Dedifferentiated amniotic fluid mesenchymal stem cell (primary cell): ENCODE data around the gene TSPEAR.
"Not testable (repeated sequence)": the region's sequence is repeated elsewhere in the genome, so short reads cannot be mapped to it uniquely, and the experiment has no call there.

Experiments
- DNase-seq: peaks from one replicate; pipeline ENCODE4 v3.0.0-alpha.2; 2016; ENCODE audit errors: extremely low spot score

Gene TSPEAR

DNA sequence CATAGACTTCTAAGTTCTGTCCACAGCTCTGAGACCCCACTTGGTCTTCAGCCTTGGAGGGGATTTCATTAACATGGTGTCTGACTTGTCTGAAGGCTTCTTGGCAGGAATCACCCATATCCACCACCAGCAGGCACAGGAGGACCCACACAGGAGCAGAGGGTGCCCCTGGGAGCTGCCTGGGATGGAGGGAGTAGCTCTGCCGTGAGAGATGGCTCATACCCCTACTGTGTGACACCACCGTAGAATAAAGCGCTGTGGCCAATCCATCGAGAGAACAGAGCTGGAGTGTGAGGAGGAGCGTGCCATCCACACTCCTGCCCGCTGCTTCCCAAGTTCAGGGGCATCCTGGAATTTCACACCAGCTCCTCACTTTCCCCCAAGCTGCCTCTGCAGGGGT lies 26.3 kb downstream of the TSPEAR start:
- not testable (repeated sequence) for DNase-seq

DNA sequence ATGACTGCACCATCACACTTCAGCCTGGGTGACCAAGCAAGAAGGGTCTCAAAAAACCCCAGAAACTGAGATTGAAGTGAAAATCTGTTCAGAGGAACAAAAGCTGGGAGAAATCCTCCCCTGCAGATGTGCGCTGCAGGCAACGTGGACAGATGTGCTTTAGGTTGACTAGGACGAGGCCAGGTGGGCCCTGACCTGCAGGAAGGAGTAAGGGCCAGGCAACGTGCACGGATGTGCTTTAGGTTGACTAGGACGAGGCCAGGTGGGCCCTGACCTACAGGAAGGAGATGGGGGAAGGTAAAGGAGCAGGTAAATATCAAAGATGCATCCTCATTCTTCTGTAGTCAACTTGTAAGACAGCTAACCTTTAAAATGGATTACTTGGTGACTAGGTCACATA lies 26.9 kb downstream of the TSPEAR start:
- no peak for DNase-seq

DNA sequence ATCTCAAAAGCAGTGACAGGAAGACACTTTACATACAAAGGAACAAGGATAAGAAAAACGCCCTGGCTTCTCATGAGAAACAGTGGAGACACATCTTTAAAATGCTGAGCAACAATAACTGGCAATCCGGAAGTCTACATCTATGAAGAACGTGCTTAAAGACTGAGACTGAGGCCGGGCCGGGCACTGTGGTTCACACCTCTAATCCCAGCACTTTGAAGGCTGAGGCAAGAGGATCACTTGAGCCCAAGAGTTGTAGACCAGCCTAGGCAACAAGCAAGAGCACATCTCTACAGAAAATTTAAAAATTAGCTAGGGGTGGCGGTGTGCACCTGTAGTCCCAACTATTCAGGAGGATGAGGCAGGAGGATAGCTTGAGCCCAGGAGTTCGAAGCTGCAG lies 27.3 kb downstream of the TSPEAR start:
- no peak for DNase-seq

DNA sequence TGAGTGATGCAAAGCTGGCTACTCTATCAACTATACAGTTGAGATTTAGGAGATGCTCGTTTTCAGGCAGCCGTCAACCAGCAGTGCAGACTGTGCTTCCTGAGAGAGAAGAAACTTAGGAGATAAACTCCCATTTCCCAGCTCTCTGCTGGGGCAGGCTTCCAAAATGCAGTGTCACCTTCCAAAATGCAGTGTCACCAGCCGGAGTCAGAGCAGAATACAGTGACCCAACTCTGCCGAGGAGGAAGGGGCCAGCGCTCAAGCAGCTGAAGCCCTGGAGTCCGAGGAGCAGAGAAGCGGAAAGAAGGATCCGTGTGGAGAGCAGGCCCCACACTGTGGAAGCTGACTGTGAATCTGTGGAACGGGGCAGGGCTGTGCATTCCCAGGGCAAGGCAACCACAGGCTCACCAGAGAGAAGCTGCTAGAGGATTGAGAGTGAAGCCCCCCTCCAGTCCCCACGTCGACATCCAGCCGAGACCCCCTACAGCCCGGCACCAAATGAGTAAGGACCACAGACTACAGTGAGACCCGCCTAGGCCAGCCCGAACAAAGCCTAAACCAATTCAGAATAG lies 28.7 kb downstream of the TSPEAR start:
- DNase-seq = no peak

DNA sequence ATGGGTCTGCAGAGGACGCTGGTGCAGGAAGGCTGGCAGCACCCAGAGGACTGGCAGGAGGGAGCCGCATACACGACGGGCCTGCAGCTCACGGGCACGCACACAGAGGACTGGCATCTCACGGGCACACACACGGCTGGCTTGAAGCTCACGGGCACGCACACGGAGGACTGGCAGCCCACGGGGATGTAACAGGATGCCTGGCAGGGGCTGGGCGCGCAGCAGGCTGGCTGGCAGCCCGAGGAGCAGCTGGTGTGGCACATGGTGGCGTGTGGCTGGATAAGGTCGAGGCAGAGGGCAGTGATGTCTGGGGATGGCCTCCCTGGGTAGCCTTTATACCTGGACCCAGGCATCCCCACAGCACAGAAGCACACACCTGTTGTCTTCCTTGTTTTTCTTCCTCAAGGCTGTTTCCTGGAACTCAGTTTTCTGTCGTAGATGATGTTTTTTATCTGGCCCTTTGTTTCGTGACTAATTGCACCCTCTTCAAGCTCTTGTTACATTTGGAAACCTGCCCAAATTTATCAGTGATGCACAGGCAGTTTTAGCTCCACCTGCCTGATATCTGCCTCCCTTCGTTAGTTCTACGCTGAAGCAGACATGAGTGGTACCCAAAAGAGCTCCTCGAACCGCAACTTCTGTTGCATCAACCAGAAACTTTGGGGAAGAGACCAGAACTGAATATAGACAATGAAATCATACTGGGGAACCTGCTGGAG lies 29.4 kb downstream of the TSPEAR start, which contains the start of gene KRTAP12-1:
Gene KRTAP12-1 (minus strand): TSS at position 303 of the 719 bp plus-strand sequence. CDS start 40 bp downstream, at position 263.
- no peak for DNase-seq

- no peak for DNase-seq
Observed at GRCh38 chr21:44681152-44681551, 30.2 kb downstream of the TSPEAR start.

- DNase-seq = no peak
Observed at GRCh38 chr21:44677881-44678280, 33.5 kb downstream of the TSPEAR start.

GRCh38 chr21:44671911-44672310 lies 39.5 kb downstream of the TSPEAR start:
- no peak for DNase-seq

DNA sequence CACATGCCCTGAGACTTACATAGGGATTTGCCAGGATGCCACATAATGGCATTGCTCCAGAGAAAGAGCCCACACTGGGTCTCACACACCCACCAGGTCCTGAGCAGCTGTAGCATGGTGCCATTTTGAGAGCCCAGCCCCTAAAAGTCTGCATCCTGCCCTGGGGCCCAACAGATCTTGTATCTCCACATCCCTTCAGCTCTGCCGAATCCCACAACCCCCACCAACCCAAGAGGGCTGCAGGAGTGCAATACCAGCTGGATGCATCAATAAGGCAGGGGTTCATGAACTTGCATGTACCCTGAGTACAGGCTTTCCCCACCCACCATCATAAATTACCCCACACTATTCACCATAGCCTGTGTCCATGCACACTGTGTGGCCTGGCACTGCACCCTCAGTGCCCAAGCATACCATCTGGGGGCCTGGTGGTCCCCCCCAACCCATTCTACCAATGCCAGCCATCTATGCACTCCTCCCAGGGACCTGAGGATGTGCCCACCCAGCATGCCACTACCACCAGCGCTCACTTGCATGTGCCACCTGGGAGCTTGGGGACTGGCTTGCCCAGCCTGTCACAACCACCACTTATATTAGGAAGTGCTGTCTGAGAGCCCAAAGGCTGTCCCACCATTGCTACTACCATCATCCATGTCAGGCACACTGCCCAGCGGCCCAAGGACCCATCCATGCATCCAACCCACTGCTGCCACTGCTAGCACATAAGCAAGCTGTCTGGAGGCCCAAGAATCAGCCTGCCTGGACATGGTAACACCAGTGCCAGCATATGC lies 40.5 kb downstream of the TSPEAR start:
- no peak for DNase-seq

DNA sequence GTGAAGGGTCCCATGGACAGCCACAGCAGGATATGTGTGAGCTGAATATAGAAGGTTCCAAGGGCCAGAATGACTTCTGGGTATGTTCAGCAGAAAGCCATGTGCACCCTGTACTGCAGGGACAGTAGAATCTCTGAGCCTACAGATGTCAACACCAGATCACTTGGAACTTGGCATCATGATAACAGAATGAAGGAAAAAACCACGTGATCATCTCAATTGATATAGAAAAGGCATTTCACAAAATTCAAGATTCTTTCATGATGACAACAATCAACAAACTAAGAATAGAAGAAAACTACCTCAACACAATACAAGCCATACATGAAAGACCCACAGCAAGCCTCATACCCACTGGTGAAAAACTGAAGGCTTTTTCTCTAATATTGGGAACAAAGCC lies 43.8 kb downstream of the TSPEAR start:
- no peak for DNase-seq

DNA sequence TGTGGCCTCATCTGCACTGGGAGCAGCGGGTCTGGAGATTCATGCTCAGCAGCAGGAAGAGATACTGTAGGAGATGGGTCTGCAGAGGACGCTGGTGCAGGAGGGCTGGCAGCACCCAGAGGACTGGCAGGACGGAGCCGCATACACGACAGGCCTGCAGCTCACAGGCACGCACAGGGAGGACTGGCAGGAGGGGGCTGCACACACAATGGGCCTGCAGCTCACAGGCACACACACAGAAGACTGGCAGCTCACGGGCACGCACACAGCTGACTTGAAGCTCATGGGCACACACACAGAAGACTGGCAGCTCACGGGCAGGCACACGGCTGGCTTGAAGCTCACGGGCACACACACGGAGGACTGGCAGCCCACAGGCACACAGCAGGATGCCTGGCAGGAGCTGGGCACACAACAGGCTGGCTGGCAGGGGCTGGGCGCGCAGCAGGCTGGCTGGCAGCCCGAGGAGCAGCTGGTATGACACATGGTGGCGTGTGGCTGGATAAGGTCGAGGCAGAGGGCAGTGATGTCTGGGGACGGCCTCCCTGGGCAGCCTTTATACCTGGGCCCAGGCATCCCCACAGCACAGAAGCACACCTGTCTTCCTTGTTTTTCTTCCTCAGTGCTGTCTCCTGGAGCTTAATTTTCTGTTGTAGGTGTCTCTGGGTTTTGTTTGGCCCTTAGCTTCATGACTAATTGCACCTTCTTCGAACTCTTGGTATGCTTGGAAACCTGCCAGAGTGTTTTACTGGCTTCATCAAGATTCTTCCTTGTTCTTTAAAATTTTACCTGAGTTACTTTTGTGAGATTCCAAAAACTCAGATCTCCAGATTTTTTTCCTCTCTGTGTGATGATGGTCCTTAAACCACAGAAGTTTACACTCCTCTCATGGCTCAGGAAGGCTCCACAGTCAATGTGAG lies 44.7 kb downstream of the TSPEAR start, which contains the start of gene KRTAP12-2:
Gene KRTAP12-2 (minus strand): TSS at position 527 of the 920 bp plus-strand sequence. CDS start 41 bp downstream, at position 486.
- DNase-seq = no peak

GRCh38 chr21:44664691-44665090 lies 46.7 kb downstream of the TSPEAR start:
- DNase-seq = no peak

DNA sequence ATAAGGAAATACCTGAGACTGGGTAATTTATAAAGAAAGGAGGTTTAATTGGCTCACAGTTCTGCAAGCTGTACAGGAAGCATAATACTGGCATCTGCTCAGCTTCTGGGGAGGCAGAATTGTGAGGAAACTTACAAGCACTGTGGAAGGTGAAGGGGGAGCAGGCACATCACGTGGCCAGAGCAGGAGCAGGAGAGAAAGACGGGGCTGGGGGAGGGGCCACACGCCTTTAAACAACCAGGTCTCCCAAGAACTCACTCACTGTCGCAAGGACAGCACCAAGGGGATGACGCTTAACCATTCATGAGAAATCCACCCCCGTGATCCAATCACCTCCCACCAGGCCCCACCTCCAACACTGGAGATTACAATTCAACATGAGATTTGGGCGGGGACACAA lies 49.8 kb downstream of the TSPEAR start:
- not testable (repeated sequence) for DNase-seq

GRCh38 chr21:44658913-44659595 lies 52.3 kb downstream of the TSPEAR start:
- DNase-seq = no peak

GRCh38 chr21:44658541-44658910 lies 52.8 kb downstream of the TSPEAR start:
- DNase-seq = no peak

DNA sequence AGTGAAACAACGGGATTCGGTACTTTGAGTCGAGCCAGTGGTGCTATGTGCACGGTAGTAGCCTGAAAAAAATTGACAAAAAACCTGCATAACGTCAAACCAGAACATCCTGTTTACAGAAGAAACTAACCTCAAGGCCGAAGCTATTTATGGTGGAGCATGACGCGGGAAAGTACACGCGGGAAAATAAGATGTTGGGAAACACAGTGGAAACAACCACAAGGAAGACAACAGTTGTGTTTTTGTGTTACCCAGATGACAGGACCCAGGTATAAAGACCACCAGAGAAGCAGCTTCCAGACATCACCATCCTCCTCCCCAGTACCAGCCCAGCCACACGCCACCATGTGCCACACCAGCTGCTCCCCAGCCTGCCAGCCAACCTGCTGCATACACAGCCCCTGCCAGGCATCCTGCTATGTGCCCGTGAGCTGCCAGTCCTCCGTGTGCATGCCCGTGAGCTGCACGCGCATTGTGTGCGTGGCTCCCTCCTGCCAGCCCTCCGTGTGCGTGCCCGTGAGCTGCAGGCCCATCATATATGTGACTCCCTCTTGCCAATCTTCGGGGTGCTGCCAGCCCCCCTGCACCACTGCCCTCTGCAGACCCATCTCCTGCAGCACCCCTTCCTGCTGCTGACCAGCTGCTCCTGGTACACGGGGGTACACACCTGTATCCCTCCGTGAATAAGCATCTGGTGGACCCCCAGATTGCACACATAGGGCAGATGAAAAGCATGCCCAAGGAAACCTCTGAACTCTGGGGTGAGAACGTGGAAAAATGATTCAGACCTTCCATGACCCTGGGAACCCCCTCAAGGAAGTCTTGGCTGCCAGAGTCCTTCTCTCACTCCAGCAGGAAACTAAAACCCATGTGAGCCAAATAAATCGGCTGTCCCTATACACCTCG lies 53.5 kb downstream of the TSPEAR start, which contains the start of gene KRTAP12-3:
Gene KRTAP12-3 (plus strand): TSS at position 298 of the 906 bp plus-strand sequence. CDS start 48 bp downstream, at position 346.
- no peak for DNase-seq

DNA sequence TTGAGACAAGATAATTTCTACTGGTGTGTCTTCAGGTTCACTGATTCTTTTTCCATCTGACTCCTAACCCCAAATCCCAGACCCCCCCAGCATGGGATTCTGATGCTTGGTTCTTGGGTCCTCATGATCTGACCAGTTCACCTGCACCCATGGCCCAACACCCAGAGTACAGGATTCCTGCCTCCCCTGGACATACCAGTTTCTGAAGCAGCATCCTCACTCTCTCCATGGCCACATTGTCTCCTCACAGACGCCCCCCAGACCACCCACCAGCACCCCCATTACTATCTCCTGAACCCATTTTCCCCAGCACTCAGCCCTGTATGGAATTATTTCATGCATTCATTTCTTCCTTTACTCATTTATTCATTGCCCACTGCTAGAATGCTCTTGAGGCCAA lies 54.5 kb downstream of the TSPEAR start:
- no peak for DNase-seq

DNA sequence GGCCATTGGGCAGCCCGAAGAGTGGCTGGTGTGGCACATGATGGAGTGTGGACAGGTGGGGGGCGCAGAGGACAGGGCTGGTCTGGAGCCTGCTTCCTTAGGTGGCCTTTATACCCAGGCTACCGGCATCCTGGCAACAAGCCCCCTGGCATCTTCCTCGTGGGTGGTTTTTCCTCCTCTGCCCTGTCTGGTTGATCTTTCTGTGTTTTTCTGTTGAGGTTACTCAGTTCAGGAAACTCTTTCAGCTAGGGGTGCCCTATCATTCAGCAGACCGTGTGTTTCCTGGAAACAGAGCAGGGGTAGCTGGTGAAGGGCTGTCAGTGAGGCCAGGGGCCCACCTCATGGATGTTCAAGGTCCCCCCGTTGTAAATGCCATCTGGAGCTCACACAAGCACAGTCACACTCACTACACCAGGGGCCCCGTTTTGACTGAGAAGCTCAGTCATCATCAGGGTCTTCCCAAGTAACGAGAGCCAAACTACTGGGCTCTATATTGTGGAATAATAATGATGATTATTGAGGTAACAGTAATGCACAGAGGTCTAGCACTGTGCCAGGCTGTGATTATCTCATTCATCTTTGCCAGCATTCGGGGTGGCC lies 56.7 kb downstream of the TSPEAR start, which contains the start of gene KRTAP12-4:
Gene KRTAP12-4 (minus strand): TSS at position 84 of the 600 bp plus-strand sequence. CDS start 45 bp downstream, at position 39.
- DNase-seq = no peak
